Superior temporal gyrus (tissue), 1 donor: ENCODE measurements around the gene ARMCX6.
A peak's percentile ranks its signal among the peaks of the same experiment; 100 is the strongest.
"Not testable (repeated sequence)": the region's sequence is repeated elsewhere in the genome, so short reads cannot be mapped to it uniquely, and the experiment has no call there.

Source experiments
- DNase-seq: peaks from one replicate; pipeline ENCODE4 v3.0.0-alpha.2; 2016; ENCODE audit errors: extremely low spot score

The ARMCX6 gene

DNA sequence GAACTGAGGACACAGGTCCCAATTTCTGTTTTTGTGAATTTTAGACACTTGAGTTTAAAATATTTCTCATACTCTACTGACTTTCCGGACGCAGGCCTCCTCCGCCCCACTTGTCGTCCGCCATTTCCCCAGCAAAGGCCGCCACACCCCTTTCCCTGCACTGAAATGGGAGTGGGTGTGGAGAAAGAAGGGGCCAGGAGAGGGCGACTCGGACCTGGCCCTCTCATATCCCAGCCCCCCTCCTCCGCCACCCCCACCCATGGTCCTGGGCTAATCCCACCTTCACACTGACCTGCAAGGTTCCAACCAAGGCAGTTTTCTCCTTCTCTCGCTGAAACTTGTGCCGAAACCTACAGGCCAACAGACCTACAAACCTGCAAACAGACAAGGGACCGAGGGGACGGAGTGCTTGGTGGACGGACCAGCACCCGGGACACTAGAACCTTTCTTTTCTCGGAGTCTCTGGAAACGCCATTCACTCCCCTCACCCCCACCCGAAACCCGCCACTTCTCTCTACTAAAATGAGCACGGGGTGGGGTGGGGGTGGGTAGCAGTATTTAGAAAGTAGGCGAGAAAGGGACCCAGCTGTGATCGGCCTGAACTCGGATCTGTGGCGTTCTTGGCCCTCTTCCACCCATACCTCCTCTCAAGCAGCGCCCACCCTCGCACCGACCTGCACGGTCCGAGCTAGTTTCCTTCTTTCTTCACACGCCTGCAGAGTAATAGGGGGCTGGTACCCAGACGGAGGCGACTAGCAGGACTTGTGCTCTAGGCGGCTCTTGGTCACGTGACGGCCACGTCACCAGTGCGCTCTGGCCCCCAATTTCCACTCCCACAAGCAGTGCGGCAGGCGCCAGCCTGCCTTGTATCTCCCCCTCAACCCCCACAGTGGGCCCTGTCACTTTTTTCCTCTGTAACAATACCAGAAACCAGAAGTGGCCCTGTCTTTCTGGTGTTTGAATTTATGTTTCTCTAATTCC is at the start of gene ARMCX6:
ARMCX6 (minus strand) TSS at position 790 of the 981 bp plus-strand sequence. CDS start 1,380 bp downstream, outside the sequence.
- DNase-seq: peak; percentile 82

DNA sequence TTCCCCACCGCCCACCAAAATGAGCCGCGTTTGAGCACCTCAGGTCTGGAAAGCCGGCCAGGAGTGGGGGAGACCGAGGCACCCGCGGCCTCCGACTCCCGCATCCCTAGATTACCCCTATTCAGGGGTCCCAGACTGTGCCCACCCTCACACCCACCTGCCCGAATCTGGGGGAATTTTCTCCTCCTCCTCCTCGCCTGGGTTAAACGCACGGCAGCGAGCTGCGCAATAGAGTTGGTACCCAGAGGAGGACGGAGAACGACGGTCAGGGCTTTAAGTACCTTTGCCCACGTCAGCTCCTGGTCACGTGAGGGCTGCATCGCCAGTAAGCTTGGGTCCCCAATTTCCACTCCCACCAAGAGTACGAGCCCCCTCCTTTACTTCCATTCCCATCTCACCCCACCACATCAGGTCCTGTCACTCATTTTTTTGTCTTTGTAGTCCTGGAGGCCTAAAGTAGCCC is 41.8 kb upstream of the ARMCX6 start, which contains the start of gene ARMCX2:
ARMCX2 (minus strand) TSS at position 250 of the 463 bp plus-strand sequence. CDS start 2,262 bp downstream, outside the sequence.
- DNase-seq: peak; percentile 80

DNA sequence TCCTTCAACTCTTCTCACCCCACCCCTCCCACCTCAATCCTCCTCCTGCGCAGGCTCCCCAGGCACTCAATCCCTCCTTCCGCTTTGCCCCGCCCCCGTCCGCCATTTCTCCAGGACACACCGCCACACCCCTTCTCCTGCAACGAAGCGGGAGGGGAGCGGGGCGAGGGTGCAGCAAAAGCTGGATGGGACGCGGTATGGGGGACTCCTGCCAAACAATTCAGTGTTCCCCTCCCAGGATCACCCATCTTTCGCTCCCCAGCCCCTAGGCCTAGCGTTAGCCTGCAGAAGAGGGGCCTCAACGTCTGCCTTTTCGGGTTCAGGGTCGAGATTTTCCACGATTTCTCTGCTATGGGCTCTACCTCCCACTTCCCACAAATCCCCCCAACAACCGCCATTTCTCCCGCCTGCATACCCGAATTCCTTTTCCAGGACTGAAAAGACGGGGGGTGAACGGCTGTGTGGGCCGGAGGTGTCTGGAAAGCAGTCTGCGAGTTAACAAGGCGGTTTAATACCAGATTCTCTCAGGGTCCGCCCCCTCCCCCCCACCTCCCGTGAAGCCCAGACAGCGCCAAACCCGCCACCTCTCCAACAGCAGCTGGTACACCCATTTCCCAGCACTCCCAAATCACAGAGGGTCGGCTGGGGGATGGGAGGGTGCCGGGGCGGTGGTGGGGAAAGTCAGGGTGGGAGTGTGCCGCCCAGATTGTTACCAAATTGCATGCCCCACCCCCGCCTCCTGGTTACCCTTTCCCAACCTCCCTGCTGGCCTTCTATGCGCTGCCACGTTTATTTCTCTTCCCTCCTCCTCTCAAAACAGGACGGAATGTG is 41.1 kb upstream of the ARMCX6 start:
- peak; percentile 51 for DNase-seq

GRCh38 chrX:101657495-101657894 is 39.7 kb upstream of the ARMCX6 start:
- no peak for DNase-seq

DNA sequence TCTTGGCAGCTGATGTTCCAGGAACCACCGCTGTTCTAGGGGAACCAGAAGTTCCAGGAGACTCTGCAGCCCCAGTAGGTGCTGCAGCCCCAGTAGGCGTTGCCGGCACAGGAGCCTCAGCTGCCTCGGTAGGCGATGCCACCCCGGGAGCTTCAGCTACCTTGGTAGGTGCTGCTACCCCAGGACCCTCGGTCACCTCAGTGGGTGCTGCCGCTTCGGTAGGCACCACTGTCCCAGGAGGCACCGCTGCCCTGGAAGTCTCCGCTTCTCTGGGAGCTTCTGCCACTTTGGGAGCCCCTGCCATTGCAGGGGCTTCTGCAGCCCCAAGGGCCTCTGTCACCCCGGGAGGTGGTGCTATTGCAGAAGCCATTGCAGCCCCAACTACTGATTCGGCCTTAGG is 39.0 kb upstream of the ARMCX6 start:
- no peak for DNase-seq

GRCh38 chrX:101655534-101655933 is 37.7 kb upstream of the ARMCX6 start:
- peak; percentile 15 for DNase-seq

- not testable (repeated sequence) for DNase-seq
These were observed 29.9 kb upstream of the ARMCX6 start for GRCh38 chrX:101647716-101648115.

DNA sequence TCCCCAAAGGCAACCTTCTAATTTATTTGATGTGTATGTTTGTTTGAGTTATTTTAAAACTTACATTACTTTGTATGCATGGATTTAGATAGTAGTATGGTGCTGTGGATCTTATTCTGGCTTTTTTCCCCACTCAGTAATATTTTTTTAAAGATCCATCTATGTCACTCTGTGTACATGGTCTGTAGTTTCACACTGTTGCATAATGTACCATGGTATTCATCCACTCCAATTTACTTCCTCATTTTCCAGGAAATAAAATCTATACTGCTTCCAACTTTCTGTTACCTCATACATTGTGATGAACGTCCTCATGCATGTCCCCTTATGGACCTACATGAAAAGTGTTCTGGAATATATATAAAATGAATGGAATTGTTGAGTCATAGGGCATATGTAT is 24.3 kb upstream of the ARMCX6 start:
- DNase-seq: no peak

DNA sequence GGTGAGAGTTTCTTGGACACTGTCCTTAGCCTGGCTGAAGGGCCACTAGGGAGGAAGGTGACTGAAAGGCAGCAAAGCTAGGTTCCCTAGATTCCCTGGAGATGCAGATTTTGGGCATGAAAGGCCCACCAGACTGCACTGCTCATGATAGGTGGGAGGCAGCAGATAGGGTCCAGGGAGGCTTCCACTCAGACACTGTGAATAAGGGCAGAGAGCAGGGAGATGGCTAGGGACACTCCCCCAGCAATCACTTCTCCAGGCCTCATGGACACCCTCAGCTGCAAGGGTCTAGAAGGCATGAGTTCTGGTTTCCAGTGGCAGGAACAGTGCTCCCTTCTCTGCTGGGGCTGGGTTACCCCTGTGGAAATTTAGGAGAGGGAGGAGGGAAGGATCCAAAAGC is 21.8 kb upstream of the ARMCX6 start:
- DNase-seq: no peak

DNA sequence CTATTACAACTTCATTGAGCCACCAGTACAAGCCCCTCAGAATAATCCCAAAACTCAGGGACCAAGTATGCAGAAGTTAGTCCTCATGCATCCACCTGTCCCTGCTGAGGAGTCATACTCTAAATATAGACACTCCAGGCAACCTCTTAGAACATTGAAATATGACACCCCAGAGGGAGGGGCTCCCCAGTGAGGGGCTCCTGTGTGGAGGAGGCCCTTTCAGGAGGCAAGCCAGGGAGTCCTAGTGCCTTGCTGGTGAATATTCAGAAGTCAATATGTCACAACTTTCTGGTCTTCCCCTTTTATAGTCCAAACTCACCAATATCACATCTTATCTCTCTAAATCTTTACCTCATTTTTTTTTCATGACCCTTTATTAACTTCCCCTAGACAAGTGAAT is 1.6 kb upstream of the ARMCX6 start:
- DNase-seq: no peak

DNA sequence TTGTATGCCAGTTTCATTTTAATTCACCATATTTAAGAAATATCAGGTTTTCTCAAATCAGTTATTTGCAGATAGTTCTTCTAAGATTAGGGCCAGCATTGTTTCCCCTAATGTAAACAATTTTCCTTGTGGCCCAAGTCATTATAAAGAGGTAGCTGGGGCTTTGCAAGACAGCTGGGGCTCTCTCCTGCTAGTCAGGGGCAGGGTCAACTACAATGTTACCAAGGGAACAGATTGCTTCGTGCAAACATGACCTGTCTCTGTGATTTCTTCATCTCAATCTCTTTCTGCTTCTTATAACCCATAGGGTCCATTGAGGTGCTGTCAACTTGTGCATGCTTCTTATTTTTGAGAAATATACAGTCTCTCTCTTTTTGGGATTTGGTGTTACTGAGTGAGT is 12.1 kb downstream of the ARMCX6 start:
- DNase-seq: no peak

- DNase-seq: no peak
These were observed 12.7 kb downstream of the ARMCX6 start for GRCh38 chrX:101605146-101605545.

DNA sequence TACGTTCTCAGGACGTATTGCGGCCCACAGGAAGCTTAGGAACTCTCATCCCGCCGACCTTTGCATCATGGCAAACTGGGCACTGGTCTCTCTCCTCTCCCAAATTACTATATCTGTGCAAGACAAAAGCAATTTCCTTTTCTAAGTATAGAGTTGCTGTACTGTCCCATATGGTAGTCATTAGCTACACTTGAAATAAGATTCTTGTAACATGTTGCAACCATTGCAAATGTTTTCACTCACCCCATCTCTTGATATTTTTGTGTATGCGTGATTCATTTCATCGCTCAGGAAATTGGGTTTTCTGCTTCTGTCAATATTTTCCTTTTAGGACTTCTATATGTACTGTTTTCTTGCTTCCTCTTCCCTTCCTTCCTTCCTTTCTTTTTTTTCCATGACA is 15.7 kb downstream of the ARMCX6 start:
- no peak for DNase-seq

DNA sequence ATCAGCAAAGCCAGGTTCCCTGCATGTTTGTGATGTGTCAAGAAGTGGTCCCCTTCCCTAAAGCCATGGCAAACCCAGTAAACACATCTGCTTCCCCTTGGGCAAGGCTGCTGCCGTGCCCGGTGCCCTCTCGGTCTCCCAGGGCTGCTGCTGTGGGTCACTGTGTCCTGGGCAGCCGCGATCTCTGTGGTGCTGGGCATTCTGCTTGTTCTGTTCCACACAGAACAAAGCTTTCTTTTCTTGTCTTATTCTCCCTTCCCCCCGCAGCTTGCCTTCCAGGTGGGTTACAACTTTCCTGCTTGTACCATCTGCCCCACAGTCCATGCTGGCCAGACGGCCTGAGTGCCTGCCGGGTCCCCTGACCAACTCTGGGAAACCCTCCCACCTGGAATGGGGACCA is 18.2 kb downstream of the ARMCX6 start:
- DNase-seq: not testable (repeated sequence)

- DNase-seq: peak; percentile 64
These were observed 21.9 kb downstream of the ARMCX6 start for GRCh38 chrX:101595739-101596419.
